NOMO-1 treated with DMSO at 0.1 percent for 48 hours (cell line): ENCODE results near the gene COX5A.
"Not testable (repeated sequence)": the region's sequence is repeated elsewhere in the genome, so short reads cannot be mapped to it uniquely, and the experiment has no call there.

Experiments
- DNase-seq: peaks from one replicate; lab custom pipeline; 2025; ENCODE audit not compliant: unreplicated experiment; lab: John Stamatoyannopoulos, UW

Gene COX5A

GRCh38 chr15:74902295-74903075 is 35.4 kb downstream of the COX5A start:
- DNase-seq, result no peak

- DNase-seq, result peak; percentile 75
Observed at GRCh38 chr15:74901612-74902063, 36.2 kb downstream of the COX5A start.

GRCh38 chr15:74897300-74897701 is 40.6 kb downstream of the COX5A start:
- DNase-seq, result no peak

- DNase-seq, result no peak
Observed at GRCh38 chr15:74896316-74896715, 41.6 kb downstream of the COX5A start.

GRCh38 chr15:74895830-74896229 is 42.0 kb downstream of the COX5A start:
- DNase-seq, result no peak

- not testable (repeated sequence) for DNase-seq
Observed at GRCh38 chr15:74894383-74894782, 43.5 kb downstream of the COX5A start.

GRCh38 chr15:74893627-74894026 is 44.2 kb downstream of the COX5A start:
- no peak for DNase-seq

GRCh38 chr15:74892931-74893330 is 44.9 kb downstream of the COX5A start:
- DNase-seq, result no peak

GRCh38 chr15:74892313-74892712 is 45.6 kb downstream of the COX5A start:
- no peak for DNase-seq

GRCh38 chr15:74891469-74891868 is 46.4 kb downstream of the COX5A start:
- no peak for DNase-seq

- no peak for DNase-seq
Observed at GRCh38 chr15:74890665-74890960, 47.3 kb downstream of the COX5A start.

GRCh38 chr15:74889883-74890664 is 47.8 kb downstream of the COX5A start, which contains the start of gene MPI:
Gene MPI (plus strand): TSS chr15:74890042. CDS start chr15:74890074, 32 bp downstream.
- peak; percentile 75 for DNase-seq

- DNase-seq, result no peak
Observed at GRCh38 chr15:74889390-74889882, 48.4 kb downstream of the COX5A start.

GRCh38 chr15:74888716-74889115 is 49.2 kb downstream of the COX5A start:
- DNase-seq, result no peak

GRCh38 chr15:74887537-74888193 is 50.2 kb downstream of the COX5A start:
- not testable (repeated sequence) for DNase-seq

GRCh38 chr15:74885461-74885860 is 52.4 kb downstream of the COX5A start:
- DNase-seq, result no peak

- DNase-seq, result no peak
Observed at GRCh38 chr15:74884428-74885223, 53.2 kb downstream of the COX5A start.

GRCh38 chr15:74882528-74882927 is 55.3 kb downstream of the COX5A start:
- DNase-seq, result no peak

- DNase-seq, result no peak
Observed at GRCh38 chr15:74878273-74878672, 59.6 kb downstream of the COX5A start.

GRCh38 chr15:74873756-74874424 is 64.0 kb downstream of the COX5A start:
- DNase-seq, result peak; percentile 40
